OCI-LY7 (cell line): Measurements from ENCODE around the gene PXN. TPM values are rescaled to one million over a fixed set of nuclear protein-coding genes. Genes with fewer than 3 reads are reported as not detected.
A peak's percentile ranks its signal among the peaks of the same experiment; 100 is the strongest.
"Not testable (repeated sequence)": the region's sequence is repeated elsewhere in the genome, so short reads cannot be mapped to it uniquely, and the experiment has no call there.

Experiments
- BruUV-seq: library from RNA; stranded (reverse); fragments of 400-500 nt; replicated peaks from 2 replicates; lab custom pipeline; 2021; lab: Mats Ljungman, UMichigan
- CTCF ChIA-PET: fragments of 300-600 bp; sonication (Branson Sonifier 250); formaldehyde crosslinking; loops from one replicate; lab custom pipeline; 2022; ENCODE audit warnings: antibody characterized with exemption; ENCODE audit not compliant: unreplicated experiment; lab: Charles Lee
- POLR2A ChIA-PET: fragments of 300-600 bp; sonication (Branson Sonifier 250); formaldehyde crosslinking; loops from one replicate; lab custom pipeline; 2022; ENCODE audit warnings: antibody characterized with exemption; lab: Charles Lee
- DNase-seq: peaks from one replicate; pipeline ENCODE4 v3.0.0-alpha.2; 2015; ENCODE audit warnings: low spot score
- H2AFZ ChIP-seq: fragments of 200-600 bp; sonication (generic), shearing (Covaris generic); 2 replicates; pipeline ENCODE4 v1.6.1; 2014; ENCODE audit warnings: mild to moderate bottlenecking, antibody characterized with exemption, low read length, moderate library complexity
- H3K27ac ChIP-seq: fragments of 200-600 bp; sonication (generic); 2 replicates; pipeline ENCODE4 v1.5.1; 2014; ENCODE audit warnings: mixed run types, low read depth, mild to moderate bottlenecking, moderate library complexity, low read length, inconsistent platforms; ENCODE audit not compliant: poor library complexity, severe bottlenecking
- H3K36me3 ChIP-seq: fragments of 200-600 bp; sonication (generic); 2 replicates; pipeline ENCODE4 v1.6.1; 2014; ENCODE audit warnings: mild to moderate bottlenecking, antibody characterized with exemption, low read length, moderate library complexity, mixed read lengths; ENCODE audit not compliant: insufficient read depth
- H3K4me1 ChIP-seq: fragments of 200-600 bp; sonication (generic); 2 replicates; pipeline ENCODE4 v1.5.1; 2014; ENCODE audit warnings: mild to moderate bottlenecking, low read length; ENCODE audit not compliant: insufficient read depth, poor library complexity, severe bottlenecking
- H3K4me2 ChIP-seq: fragments of 200-600 bp; sonication (generic); 2 replicates; pipeline ENCODE4 v1.6.1; 2014; ENCODE audit warnings: mild to moderate bottlenecking, low read length
- H3K4me3 ChIP-seq: fragments of 200-600 bp; sonication (generic); 2 replicates; pipeline ENCODE4 v1.5.1; 2014; ENCODE audit warnings: mild to moderate bottlenecking, low read depth, low read length; ENCODE audit not compliant: poor library complexity, severe bottlenecking
- H3K79me2 ChIP-seq: fragments of 200-600 bp; sonication (generic); 2 replicates; pipeline ENCODE4 v1.6.1; 2016; ENCODE audit warnings: low read depth, mild to moderate bottlenecking, low read length, moderate library complexity, mixed read lengths; ENCODE audit not compliant: insufficient read depth
- H3K9me2 ChIP-seq: fragments of 200-600 bp; sonication (generic); 2 replicates; pipeline ENCODE4 v1.6.1; 2016; ENCODE audit warnings: mild to moderate bottlenecking, low read length, mixed read lengths; ENCODE audit not compliant: insufficient read depth
- H3K9me3 ChIP-seq: fragments of 200-600 bp; sonication (generic); 2 replicates; pipeline ENCODE4 v1.6.1; 2014; ENCODE audit warnings: mild to moderate bottlenecking, mixed run types, low read length, mixed read lengths
- H4K20me1 ChIP-seq: fragments of 200-600 bp; sonication (generic); 2 replicates; pipeline ENCODE4 v1.6.1; 2014; ENCODE audit warnings: mild to moderate bottlenecking, antibody characterized with exemption, low read length, moderate library complexity, mixed read lengths; ENCODE audit not compliant: insufficient read depth
- CTCF ChIP-seq: fragments of 200-600 bp; sonication (generic); conservative IDR thresholded peaks from 2 replicates; pipeline ENCODE4 v1.5.1; 2014; ENCODE audit warnings: mild to moderate bottlenecking, antibody characterized with exemption, low read length, moderate library complexity, mixed read lengths
- EZH2phosphoT487 ChIP-seq: fragments of 200-600 bp; sonication (generic); IDR thresholded peaks from 2 replicates; pipeline ENCODE4 v1.6.1; 2018; ENCODE audit warnings: low read depth, borderline replicate concordance, mild to moderate bottlenecking, mixed run types, antibody characterized with exemption, low read length, moderate library complexity, mixed read lengths
- intact Hi-C: fragments of 100-400 bp; cut with micrococcal nuclease; formaldehyde crosslinking; loops from one replicate; pipeline ENCODE4 v1.10.0; 2022; ENCODE audit not compliant: unreplicated experiment
- total RNA-seq, 2 experiments: library from RNA; depleted of rRNA in 1 of 2; stranded (reverse); fragments of >200 nt in 1 of 2; shearing (Covaris generic) in 1 of 2; gene quantifications; 2 replicates each; pipeline ENCODE4 v1.2.3, GENCODE V29; 2014 to 2022

The PXN gene
- total RNA-seq, 2 experiments from 2014 or later = 8.6 to 22.9 TPM

- peak overlapping the region; percentile 92 for H3K4me2 ChIP-seq
- CTCF ChIA-PET = no interaction called here
- DNase-seq = peak; percentile 33
- BruUV-seq = TSS peak; percentile 68
- peak overlapping the region; percentile 90 for H3K4me3 ChIP-seq
- peaks cover 55% of the 10 kb centered on the region for H3K4me1 ChIP-seq
- peaks cover 64% of the 10 kb centered on the region for H3K79me2 ChIP-seq
- H3K9me3 ChIP-seq = no peaks in the 10 kb centered on the region
- peaks cover 58% of the 10 kb centered on the region for H3K36me3 ChIP-seq
- intact Hi-C loops = loop anchor here (2.0 kb wide), 1 partner anchor 33 kb away; no protein-coding TSS in a partner anchor
- H3K27ac ChIP-seq = peak overlapping the region; percentile 87
- no peak overlapping the region for H2AFZ ChIP-seq
- no peaks in the 10 kb centered on the region for H3K9me2 ChIP-seq
- POLR2A ChIA-PET = interaction anchor here (1.0 to 6.1 kb wide), 5 partner anchors 10 to 80 kb away, joined by 4 to 91 read pairs (median 73); partner anchors contain the start of gene RAB35
- TF ChIP-seq EZH2phosphoT487 = no peak
- TF ChIP-seq CTCF = no peak
- H4K20me1 ChIP-seq = peaks cover 27% of the 10 kb centered on the region
These were observed 65.8 kb downstream of the PXN start for GRCh38 chr12:120199595-120200306.

- H3K4me2 ChIP-seq = peak overlapping the region; percentile 92
- H4K20me1 ChIP-seq = peaks cover 27% of the 10 kb centered on the region
- H3K9me3 ChIP-seq = no peaks in the 10 kb centered on the region
- no peaks in the 10 kb centered on the region for H3K9me2 ChIP-seq
- TF ChIP-seq EZH2phosphoT487 = no peak
- TF ChIP-seq CTCF = no peak
- H2AFZ ChIP-seq = no peak overlapping the region
- peaks cover 55% of the 10 kb centered on the region for H3K4me1 ChIP-seq
- ChIA-PET CTCF (no interaction called here), POLR2A (interaction anchor here (3.7 to 6.1 kb wide), 2 partner anchors 32 to 79 kb away, joined by 86 to 91 read pairs; partner anchors contain the start of gene RAB35)
- DNase-seq = no peak
- H3K36me3 ChIP-seq = peaks cover 58% of the 10 kb centered on the region
- peaks cover 71% of the 10 kb centered on the region for H3K79me2 ChIP-seq
- intact Hi-C loops = no loop called here
- H3K4me3 ChIP-seq = peak overlapping the region; percentile 90
- H3K27ac ChIP-seq = peak overlapping the region; percentile 87
- BruUV-seq = no TSS peak
These were observed 66.5 kb downstream of the PXN start for GRCh38 chr12:120199025-120199424.

- peak overlapping the region; percentile 95 for H3K27ac ChIP-seq
- ChIA-PET CTCF (no interaction called here), POLR2A (interaction anchor here (0.6 kb wide), 2 partner anchors 9 to 34 kb away, joined by 3 read pairs; no protein-coding TSS in a partner anchor)
- H3K79me2 ChIP-seq = peaks cover 86% of the 10 kb centered on the region
- no peaks in the 10 kb centered on the region for H3K9me3 ChIP-seq
- peak overlapping the region; percentile 92 for H3K4me2 ChIP-seq
- BruUV-seq = TSS peak; percentile 11
- intact Hi-C loops = no loop called here
- no peak for TF ChIP-seq EZH2phosphoT487
- TF ChIP-seq CTCF = no peak
- DNase-seq = no peak
- H4K20me1 ChIP-seq = peaks cover 27% of the 10 kb centered on the region
- H3K4me1 ChIP-seq = peaks cover 63% of the 10 kb centered on the region
- H3K9me2 ChIP-seq = no peaks in the 10 kb centered on the region
- H3K4me3 ChIP-seq = peak overlapping the region; percentile 90
- peaks cover 61% of the 10 kb centered on the region for H3K36me3 ChIP-seq
- no peak overlapping the region for H2AFZ ChIP-seq
These were observed 68.0 kb downstream of the PXN start for GRCh38 chr12:120197542-120197887.

- H4K20me1 ChIP-seq = peaks cover 27% of the 10 kb centered on the region
- POLR2A ChIA-PET = interaction anchor here (0.6 to 1.3 kb wide), 8 partner anchors 8 to 94 kb away, joined by 3 to 5 read pairs (median 4); partner anchors contain the start of genes RAB35 and RNU4-2
- peaks cover 63% of the 10 kb centered on the region for H3K4me1 ChIP-seq
- H2AFZ ChIP-seq, intact Hi-C loops, CTCF ChIA-PET, BruUV-seq, H3K9me2 ChIP-seq, DNase-seq, H3K9me3 ChIP-seq: not testable (repeated sequence)
- H3K36me3 ChIP-seq = peaks cover 64% of the 10 kb centered on the region
- peak overlapping the region; percentile 95 for H3K27ac ChIP-seq
- H3K4me2 ChIP-seq = peak overlapping the region; percentile 92
- H3K4me3 ChIP-seq = peak overlapping the region; percentile 90
- peaks cover 86% of the 10 kb centered on the region for H3K79me2 ChIP-seq
These were observed 68.6 kb downstream of the PXN start for GRCh38 chr12:120196817-120197541.
